Activated CD4-positive, alpha-beta T cell treated with anti-CD3 and anti-CD28 coated beads, Interleukin-2, amount 10 ng/mL, durations not matched to agents 7 days and 5 days (primary cell): ENCODE measurements around the gene KRTAP10-1. TPM values are rescaled to one million over a fixed set of nuclear protein-coding genes. Genes with fewer than 3 reads are reported as not detected.

Source experiments
- CTCF ChIA-PET: fragments of 350-600 bp; sonication (Branson Sonifier 250); formaldehyde crosslinking; loops from one replicate; lab custom pipeline; 2021; ENCODE audit warnings: antibody characterized with exemption; lab: Charles Lee
- POLR2A ChIA-PET: fragments of 350-600 bp; sonication (Branson Sonifier 250); formaldehyde crosslinking; loops from one replicate; lab custom pipeline; 2021; ENCODE audit warnings: antibody characterized with exemption; lab: Charles Lee
- DNase-seq: peaks from one replicate; pipeline ENCODE4 v3.0.0-alpha.2; 2020
- H3K27ac Mint-ChIP-seq: one replicate; pipeline ENCODE4 v1.8.0; 2021; ENCODE audit warnings: mild to moderate bottlenecking, moderate library complexity, mixed read lengths
- H3K27me3 Mint-ChIP-seq: one replicate; pipeline ENCODE4 v1.8.0; 2021; ENCODE audit warnings: mixed read lengths
- H3K36me3 Mint-ChIP-seq: one replicate; pipeline ENCODE4 v1.8.0; 2021; ENCODE audit warnings: low read depth, mixed read lengths
- H3K4me1 Mint-ChIP-seq: one replicate; pipeline ENCODE4 v1.8.0; 2021; ENCODE audit warnings: mixed read lengths
- H3K4me3 Mint-ChIP-seq: one replicate; pipeline ENCODE4 v1.8.0; 2021; ENCODE audit warnings: mild to moderate bottlenecking, moderate library complexity, mixed read lengths
- H3K9me3 Mint-ChIP-seq: one replicate; pipeline ENCODE4 v1.8.0; 2021; ENCODE audit warnings: mixed read lengths
- total RNA-seq, 2 experiments: library from RNA; stranded (reverse); gene quantifications; one replicate each; pipeline ENCODE4 v1.2.3, GENCODE V29; 2021

The KRTAP10-1 gene
- total RNA-seq, 2 experiments from 2014 or later, result not detected

DNA sequence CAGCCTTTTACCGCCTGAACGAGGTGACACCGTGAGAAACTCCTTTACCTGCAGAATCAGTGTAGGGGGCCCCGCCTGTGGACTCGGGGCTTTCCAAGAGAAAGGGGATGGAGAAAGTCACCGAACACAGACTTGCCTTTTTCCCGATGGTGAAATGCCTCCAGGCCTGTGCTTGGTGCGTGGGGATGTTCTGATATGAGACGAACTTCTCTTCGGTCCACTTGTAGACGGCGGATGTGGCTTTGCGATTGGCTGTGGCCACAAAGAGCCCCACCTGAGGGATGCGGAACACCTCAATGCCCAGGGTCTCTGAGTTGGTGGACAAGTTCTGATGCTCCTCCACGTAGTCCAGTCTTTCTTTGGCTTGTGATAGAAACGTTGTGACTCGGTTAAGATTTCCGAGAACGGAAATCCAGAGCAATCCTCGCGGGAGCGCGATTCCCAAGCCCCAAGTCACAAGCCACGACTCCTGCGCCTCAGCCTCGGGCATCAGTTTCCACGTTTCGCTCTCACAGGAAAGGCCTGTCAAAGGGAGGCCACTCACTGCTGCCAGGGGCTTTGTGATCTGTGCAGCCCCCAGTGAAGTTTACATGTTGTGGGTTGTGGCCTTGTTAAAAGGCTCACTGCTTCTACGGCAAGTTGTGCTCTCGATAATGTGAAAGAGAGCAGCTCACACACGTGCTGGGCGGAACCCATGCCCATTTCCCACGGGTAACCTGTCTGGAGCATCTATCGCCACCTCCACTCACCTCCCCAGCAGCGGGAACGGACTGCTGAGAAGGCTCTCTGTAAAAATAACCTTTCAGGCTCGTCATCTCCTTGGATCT, 12.6 kb downstream of the KRTAP10-1 start:
- ChIA-PET POLR2A (no interaction called here), CTCF (no interaction called here)
- Mint-ChIP-seq H3K27me3 (no peaks in the 10 kb centered on the region), H3K9me3 (peaks cover 2% of the 10 kb centered on the region), H3K27ac (no peak overlapping the region), H3K4me3 (no peak overlapping the region), H3K36me3 (no peaks in the 10 kb centered on the region), H3K4me1 (no peaks in the 10 kb centered on the region)
- no peak for DNase-seq

DNA sequence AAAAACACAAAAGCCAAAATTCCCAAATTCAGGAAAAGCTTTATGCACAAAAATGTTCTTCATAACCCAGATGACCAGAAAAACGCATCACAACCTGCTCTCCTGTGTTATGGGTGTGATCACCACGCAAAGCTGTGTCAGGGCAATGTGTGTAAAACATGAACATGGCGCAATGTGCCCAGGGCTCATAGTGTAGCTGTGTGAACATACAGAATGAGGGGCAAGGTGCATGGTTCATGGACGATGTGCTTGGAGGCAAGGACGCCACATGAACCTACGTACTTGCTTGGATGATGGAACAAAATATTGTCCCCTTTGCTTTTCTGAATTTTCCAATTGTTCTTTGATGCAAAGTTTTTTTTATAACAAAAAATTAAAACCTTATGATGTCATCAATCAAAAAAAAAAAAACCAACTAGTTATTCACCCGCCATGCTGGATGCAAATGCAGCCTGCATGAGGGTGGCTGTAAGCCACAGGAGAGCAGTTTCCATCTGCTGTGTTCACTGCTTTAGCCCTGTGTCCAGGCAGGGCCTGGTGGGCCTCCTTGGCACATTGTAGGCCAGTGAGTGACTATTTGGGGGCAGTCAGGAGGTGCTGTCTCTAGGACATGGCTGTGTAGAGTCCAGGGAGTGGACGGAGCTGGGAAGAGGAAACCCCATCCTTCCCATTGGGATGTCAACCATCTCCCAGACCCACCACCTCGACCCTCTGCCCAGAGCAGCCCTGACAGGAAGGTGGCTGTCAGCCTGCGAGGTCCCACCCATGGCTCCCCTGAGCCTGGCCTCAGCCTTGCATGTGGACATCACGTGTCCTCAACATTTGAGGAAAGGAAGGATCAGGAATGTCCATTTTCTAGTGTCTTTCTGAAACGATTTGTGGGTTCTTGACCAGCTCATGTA, 13.6 kb downstream of the KRTAP10-1 start:
- Mint-ChIP-seq H3K4me3 (no peak overlapping the region), H3K4me1 (no peaks in the 10 kb centered on the region), H3K27me3 (no peaks in the 10 kb centered on the region), H3K27ac (no peak overlapping the region), H3K36me3 (no peaks in the 10 kb centered on the region), H3K9me3 (peaks cover 2% of the 10 kb centered on the region)
- POLR2A ChIA-PET, result no interaction called here
- DNase-seq, result no peak
- CTCF ChIA-PET, result no interaction called here

DNA sequence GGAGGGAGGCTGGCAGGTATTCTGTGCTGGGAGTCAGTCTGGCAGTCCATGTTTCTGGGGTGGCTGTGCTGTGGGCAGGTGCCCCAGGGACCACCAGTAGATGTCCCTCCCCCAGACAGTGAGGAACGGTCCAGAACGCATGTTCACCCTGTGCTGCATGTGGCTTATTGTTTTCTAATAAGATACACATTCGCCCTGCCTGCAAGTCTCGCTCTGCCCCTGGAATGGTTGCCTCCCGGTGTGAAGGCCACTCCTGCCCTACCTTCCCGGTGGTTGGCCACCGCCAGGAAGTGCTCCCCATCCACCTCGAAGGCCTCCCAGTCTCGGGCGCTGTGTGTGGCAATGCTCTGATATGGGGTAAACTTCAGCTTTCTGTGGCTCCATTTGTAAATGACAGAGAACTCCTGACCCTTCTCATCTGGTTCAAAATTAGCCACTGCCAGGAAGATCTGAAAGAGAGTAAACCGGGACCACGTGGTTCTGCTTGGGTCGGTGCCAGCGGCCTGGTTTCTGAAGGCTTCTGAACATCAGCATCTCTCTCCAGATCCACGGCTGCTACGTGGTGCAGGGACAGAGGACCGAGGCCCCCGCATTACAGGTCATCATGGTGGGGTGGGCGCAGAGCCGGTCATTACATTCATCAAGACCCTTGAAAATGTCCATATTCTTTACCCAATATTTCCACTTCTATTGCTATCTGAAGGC, 14.5 kb downstream of the KRTAP10-1 start:
- H3K9me3 Mint-ChIP-seq, result peaks cover 2% of the 10 kb centered on the region
- no peaks in the 10 kb centered on the region for H3K36me3 Mint-ChIP-seq
- POLR2A ChIA-PET, result no interaction called here
- CTCF ChIA-PET, result no interaction called here
- no peak overlapping the region for H3K4me3 Mint-ChIP-seq
- no peaks in the 10 kb centered on the region for H3K4me1 Mint-ChIP-seq
- no peaks in the 10 kb centered on the region for H3K27me3 Mint-ChIP-seq
- no peak overlapping the region for H3K27ac Mint-ChIP-seq
- DNase-seq, result no peak

DNA sequence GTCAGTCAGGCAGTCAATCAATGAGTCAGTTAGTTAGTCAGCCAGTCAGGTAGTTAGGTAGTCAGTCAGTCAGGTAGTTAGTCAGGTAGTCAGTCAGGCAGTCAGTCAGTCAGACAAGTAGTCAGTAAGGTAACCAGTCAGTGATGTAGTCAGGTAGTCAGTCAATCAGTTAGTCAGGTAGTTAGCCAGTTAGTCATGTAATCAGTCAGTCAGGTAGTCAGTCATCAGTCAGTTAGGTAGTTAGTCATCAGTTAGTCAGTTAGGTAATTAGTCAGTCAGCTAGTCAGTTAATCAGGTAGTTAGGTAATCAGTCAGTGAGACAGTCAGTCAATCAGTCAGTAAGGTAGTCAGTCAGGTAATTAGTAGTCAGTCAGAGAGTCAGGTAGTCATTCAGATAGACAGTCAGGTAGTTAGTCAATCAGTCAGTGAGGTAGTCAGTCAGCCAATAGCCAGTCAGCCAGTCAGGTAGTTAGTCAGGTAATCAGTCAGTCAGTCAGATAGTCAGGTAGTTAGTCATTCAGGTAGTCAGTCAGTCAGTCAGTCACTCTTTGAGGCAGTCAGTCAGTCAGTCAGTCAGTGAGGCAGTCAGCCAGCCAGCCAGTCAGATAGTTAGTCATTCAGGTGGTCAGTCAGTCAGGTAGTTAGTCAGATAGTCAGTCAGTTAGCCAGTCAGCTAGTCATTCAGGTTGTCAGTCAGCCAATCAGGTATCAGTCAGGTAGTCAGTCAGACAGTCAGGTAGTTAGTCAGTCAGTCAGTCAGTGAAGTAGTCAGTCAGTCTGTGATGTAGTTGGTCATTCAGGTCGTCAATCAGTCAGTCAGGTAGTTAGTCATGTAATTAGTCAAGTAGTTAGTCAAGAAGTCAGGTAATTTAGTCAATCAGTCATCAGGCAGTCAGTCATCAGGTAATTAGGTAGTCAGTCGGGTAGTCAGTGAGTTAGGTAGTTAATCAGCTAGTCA, 15.3 kb downstream of the KRTAP10-1 start:
- POLR2A ChIA-PET, result no interaction called here
- H3K4me3 Mint-ChIP-seq, result no peak overlapping the region

DNA sequence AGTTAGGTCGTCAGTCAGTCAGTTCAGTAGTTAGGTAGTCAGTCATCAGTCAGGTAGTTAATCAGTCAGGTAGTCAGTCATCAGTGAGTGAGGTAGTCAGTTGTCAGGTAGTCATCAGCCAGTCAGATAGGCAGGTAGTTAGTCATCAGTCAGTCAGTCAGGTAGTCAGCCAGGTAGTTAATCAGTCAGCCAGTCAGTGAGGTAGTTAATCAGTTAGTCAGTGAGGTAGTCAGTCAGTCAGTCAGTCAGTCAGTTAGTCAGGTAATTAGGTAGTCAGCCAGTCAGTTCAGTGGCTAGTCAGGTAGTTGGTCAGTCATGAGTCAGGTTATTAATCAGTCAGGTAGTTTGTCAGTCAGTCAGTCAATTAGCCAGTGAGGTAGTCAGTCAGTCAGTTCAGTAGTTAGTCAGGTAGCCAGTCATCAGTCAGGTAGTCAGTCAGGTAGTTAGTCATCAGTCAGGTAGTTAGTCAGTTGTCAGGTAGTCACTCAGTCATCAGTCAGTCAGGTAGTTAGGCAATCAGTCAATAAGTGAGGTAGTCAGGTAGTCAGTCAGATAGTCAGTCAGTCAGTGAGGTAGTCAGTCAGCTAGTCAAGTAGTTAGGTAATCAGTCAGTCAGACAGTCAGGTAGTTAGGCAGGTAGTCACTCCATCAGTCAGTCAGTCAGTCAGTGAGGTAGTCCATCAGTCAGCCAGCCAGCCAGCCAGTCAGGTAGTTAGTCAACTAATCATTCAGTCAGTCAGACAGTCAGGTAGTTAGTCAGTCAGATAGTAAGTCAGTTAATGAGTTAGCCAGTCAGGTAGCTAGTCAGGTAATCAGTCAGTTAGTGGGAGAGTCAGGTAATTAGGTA, 16.2 kb downstream of the KRTAP10-1 start:
- Mint-ChIP-seq H3K27ac (no peak overlapping the region), H3K4me1 (no peaks in the 10 kb centered on the region), H3K9me3 (peaks cover 2% of the 10 kb centered on the region), H3K4me3 (no peak overlapping the region), H3K27me3 (no peaks in the 10 kb centered on the region), H3K36me3 (no peaks in the 10 kb centered on the region)
- ChIA-PET POLR2A (no interaction called here), CTCF (interaction anchor here (1.0 kb wide), 1 partner anchor 269 kb away, joined by 3 read pairs; no protein-coding TSS in a partner anchor)
- DNase-seq, result no peak

More for the DNA sequence above, 15.3 kb downstream of the KRTAP10-1 start:
- no peaks in the 10 kb centered on the region for H3K27me3 Mint-ChIP-seq
- no peaks in the 10 kb centered on the region for H3K4me1 Mint-ChIP-seq
- peaks cover 2% of the 10 kb centered on the region for H3K9me3 Mint-ChIP-seq
- no peaks in the 10 kb centered on the region for H3K36me3 Mint-ChIP-seq
- no peak for DNase-seq
- CTCF ChIA-PET, result interaction anchor here (1.0 kb wide), 1 partner anchor 269 kb away, joined by 3 read pairs; no protein-coding TSS in a partner anchor
- H3K27ac Mint-ChIP-seq, result no peak overlapping the region

DNA sequence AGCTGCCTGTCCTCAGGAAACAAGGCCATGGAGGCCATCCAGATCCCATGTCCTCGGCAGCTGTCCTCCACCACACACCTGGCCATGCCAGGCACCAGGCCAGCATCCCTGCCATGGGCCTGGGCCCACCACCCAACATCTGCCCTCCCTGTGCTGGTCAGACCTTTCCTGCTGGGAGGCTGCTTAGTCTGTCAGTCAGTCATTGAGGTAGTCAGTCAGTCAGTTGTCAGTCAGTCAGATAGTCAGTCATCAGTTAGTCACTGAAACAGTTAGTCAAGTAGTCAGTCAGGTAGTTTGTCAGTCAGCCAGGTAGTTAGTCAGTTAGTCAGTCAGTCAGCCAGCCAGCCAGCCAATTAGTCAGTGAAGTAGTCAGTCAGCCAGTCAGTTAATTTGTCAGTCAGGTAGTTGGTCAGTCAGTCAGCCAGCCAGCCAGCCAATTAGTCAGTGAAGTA, 17.2 kb downstream of the KRTAP10-1 start:
- H3K27me3 Mint-ChIP-seq, result no peaks in the 10 kb centered on the region
- no peaks in the 10 kb centered on the region for H3K4me1 Mint-ChIP-seq
- CTCF ChIA-PET, result no interaction called here

DNA sequence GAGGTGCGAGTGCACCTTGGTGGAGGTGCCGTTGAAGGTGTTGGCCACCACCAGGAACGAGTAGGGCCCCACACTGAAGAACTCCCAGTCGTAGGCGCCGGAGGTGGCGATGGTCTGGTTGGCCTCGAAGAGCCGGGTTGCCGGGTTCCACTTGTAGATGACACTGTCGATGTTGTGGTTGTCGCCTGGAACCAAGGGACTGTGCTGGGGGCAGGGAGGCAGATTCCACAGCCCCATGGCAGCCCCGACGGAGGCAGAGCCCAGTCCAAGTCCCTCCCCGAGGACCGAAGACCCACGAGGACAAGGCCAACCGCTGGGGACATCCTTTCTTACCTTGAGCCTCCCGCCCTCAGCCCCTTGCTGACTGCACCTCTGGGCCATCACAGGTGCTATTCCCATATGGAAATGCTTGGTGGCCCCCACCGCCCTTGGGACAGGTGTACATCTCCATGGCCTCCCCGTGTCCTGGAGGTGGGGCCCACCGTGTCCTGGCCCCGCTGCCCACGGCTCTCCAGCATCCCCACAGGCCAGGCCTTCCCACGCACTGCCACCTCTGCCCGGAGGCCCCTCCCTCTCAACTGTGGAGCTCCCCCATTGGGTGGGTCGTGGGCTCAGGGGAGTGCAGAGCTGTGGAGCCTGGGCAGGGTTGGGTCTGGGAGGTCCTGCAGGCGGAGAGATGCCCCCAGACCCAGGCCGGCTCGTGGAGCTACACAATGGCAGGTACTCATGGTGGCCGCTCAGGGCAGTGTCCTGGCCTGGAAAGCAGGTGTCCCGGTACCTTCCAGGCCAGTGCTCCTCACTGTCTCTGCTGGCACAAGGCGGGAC, 17.9 kb downstream of the KRTAP10-1 start:
- peaks cover 2% of the 10 kb centered on the region for H3K9me3 Mint-ChIP-seq
- no peak overlapping the region for H3K27ac Mint-ChIP-seq
- H3K27me3 Mint-ChIP-seq, result no peaks in the 10 kb centered on the region
- DNase-seq, result no peak
- CTCF ChIA-PET, result no interaction called here
- H3K4me1 Mint-ChIP-seq, result no peaks in the 10 kb centered on the region
- no peak overlapping the region for H3K4me3 Mint-ChIP-seq
- H3K36me3 Mint-ChIP-seq, result no peaks in the 10 kb centered on the region
- POLR2A ChIA-PET, result no interaction called here

More for the DNA sequence above, 17.2 kb downstream of the KRTAP10-1 start:
- no peak for DNase-seq
- H3K27ac Mint-ChIP-seq, result no peak overlapping the region
- peaks cover 2% of the 10 kb centered on the region for H3K9me3 Mint-ChIP-seq
- H3K36me3 Mint-ChIP-seq, result no peaks in the 10 kb centered on the region
- POLR2A ChIA-PET, result no interaction called here
- no peak overlapping the region for H3K4me3 Mint-ChIP-seq

DNA sequence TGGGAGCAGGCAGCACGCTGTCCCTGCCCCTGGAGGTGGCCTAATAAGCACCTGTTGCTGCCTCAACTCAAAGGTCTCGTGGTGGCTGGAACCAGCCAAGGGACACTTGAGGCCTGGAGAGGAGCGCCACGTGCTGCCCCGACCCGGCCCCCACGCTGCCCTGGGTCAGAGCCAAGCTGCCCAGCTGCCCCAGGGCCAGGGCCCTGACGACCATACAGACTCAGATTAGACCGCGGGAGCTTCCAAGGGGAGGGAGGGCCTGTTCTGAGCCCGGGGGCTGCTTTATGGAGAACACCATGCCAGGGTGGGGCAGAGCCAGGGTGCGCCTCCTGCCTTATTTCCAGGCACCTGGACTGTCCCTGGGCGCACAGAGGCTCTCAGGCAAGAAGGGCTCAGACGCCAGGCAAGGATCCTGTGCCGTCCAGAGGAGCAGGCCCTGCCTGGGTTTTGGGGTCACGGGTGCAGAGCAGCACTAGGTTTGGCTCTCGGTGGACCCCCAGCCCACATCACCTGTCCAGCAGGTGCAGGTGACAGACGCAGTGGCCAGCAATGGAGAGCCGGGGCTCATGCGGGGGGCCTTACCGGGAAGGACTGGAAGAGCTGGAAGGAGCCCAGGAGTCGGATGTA, 18.6 kb downstream of the KRTAP10-1 start:
- H3K4me1 Mint-ChIP-seq, result no peaks in the 10 kb centered on the region
- ChIA-PET POLR2A (no interaction called here), CTCF (no interaction called here)
- no peaks in the 10 kb centered on the region for H3K36me3 Mint-ChIP-seq
- H3K9me3 Mint-ChIP-seq, result peaks cover 2% of the 10 kb centered on the region
- H3K4me3 Mint-ChIP-seq, result no peak overlapping the region
- H3K27me3 Mint-ChIP-seq, result no peaks in the 10 kb centered on the region
- no peak overlapping the region for H3K27ac Mint-ChIP-seq
- no peak for DNase-seq

DNA sequence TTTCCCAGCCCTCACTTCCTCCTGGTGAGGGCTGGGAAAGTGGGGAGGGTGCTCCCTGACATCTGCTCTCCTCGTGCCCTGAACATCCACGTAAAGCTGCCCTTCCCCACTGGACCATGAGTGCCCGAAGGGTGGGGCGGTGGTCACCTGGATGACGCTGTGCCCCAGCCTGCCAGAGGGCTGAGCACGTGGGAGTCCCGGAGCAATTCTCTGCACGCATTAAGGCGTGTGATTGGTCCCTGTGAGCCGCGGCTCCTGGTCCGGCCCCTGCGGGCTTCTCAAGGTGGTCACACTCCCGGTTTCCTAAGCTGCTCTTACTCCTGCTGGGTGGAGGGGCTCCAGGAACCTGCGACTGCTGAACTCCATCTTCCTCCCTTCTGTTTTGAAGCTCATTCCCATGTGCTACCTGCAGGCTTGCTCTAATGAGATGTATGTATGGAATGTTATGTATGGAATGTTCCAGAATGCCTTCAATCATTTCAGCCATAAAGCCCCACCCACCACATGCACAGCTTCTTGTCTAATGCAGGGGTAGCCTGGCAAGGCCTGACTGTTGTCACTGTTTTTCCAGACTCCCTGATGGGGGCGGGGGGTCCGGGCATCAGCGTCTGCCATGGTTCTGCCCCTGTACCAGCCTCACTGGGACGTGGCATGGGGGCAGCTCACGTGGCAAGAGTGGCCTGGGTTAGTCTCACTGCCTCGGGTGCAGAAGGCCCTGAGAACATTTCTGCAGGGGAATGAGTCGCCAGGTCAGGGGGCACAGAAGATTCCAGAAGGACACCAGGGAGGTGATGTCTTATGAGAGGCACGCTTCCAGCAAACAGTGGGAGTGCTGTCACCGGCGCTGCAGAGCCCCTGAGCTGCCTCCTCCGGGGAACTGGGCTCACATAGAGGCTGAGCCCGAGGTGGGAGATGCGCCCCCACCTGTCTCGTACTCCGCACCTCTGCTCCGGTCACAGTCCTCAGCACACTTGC, 19.4 kb downstream of the KRTAP10-1 start:
- H3K27me3 Mint-ChIP-seq, result no peaks in the 10 kb centered on the region
- DNase-seq, result no peak
- H3K4me3 Mint-ChIP-seq, result no peak overlapping the region
- H3K9me3 Mint-ChIP-seq, result peaks cover 2% of the 10 kb centered on the region
- no peaks in the 10 kb centered on the region for H3K4me1 Mint-ChIP-seq
- ChIA-PET CTCF (interaction anchor here (1.0 to 1.2 kb wide), 2 partner anchors 10 to 20 kb away, joined by 3 read pairs; no protein-coding TSS in a partner anchor), POLR2A (no interaction called here)
- no peak overlapping the region for H3K27ac Mint-ChIP-seq
- H3K36me3 Mint-ChIP-seq, result no peaks in the 10 kb centered on the region
